Thyroid gland (tissue), 4 donors: ENCODE data around the gene ASCL2.

Experiments used
- CTCF ChIP-seq, 6 experiments: fragments of 200-600 bp in 3 of 6; fragments of 450-650 bp in 3 of 6; sonication (generic) in 3 of 6; IDR thresholded peaks; one replicate each; pipeline ENCODE4 v1.5.1; 2016 to 2019; ENCODE audit warnings: antibody characterized with exemption in 6 of 6, mild to moderate bottlenecking in 2 of 6, inconsistent platforms in 1 of 6, moderate library complexity in 1 of 6
- POLR2A ChIP-seq, 2 donors: fragments of 450-650 bp; IDR thresholded peaks; one replicate each; pipeline ENCODE4 v1.6.1; 2017; ENCODE audit warnings: antibody characterized with exemption in 2 of 2, mild to moderate bottlenecking in 2 of 2, moderate library complexity in 1 of 2

GRCh38 chr11:2314136-2314524, 43.7 kb upstream of the ASCL2 start:
- TF ChIP-seq CTCF (IDR thresholded peaks at IDR 0.05) (no peak), POLR2A (IDR thresholded peaks at IDR 0.05) (no peak)
